ENCODE data around the gene TMEM86A.

TMEM86A gene

DNA sequence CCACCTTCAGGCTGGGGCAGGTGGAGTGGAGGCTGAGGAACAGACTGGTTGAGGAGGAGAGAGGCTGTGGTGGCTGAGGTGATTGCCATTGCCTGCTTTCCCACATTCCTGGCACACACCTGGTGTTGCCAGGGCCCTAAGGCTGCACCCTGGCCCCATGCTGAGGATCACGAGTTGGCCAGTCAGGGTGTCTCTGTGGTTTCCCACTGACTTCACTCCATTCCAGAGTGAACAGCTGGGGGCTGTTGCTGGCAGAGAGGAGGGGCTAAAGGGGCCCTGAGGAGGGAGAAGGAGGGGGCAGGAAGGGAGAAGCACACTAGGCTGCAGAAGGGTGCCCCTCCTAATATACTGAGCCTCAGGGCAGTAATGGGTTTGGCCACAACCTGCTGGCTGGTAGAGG, 1.8 kb downstream of the TMEM86A start:
- DNase-seq (ENCODE audit: low spot score) = no peak

- DNase-seq (ENCODE audit: low spot score) = no peak
These were observed 2.3 kb downstream of the TMEM86A start for GRCh38 chr11:18700872-18701271.

DNA sequence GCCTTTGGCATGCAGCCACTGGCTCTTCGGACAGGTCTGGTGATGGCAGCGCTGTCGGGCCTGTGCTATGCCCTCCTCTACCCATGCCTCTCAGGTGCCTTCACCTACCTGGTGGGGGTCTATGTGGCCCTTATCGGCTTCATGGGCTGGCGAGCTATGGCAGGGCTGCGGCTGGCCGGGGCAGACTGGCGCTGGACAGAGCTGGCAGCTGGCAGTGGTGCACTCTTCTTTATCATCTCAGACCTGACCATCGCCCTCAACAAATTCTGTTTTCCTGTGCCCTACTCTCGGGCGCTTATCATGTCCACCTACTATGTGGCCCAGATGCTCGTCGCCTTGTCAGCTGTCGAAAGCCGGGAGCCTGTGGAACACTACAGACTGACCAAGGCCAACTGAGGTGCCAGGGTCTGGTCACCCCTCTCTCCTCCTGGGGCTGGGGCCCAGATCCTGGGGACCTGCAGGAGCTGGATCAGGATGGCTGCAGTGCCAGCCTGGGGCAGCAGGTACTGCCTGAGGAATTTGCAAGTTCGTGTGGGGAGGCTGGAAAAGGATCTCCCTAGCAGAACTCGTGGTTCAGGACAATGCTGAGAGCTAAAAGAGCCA, 3.1 kb downstream of the TMEM86A start:
- DNase-seq (ENCODE audit: low spot score) = no peak

DNA sequence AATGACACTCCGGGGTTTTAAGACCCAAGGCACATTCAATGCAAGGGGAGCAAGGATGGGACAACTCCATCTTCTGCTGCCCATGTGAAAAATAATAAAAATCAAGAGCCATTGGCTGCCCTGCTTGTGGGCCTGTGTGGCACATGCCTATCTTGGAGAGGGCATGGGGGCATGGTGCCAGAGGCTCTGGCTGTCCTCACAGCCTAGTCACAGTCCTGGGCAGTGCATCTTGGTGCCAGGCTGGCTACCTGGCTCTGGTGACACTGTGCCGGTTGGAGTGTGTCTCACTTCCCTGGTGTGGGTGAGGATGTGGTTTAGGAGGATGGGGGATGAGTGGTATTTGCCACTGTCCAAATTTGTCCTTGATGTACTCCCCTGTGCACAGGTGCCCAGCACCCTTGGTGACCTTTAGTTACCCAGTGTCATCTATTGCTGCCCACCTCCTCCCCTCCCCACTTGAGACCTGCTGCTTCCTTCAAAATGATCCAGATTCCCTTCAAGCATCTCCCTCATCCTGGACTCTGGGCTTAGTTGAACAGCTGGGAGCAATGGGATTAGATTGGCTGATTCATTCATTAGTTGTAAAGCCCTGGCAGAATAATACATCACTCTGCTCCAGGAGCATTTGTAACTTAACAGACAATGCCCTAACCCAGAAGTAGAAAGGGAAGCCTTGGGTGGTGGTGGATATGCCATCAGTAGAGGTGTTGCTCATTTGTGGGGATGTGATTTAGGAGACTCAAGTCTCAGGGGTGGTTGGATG, 4.6 kb downstream of the TMEM86A start:
- DNase-seq (ENCODE audit: low spot score) = no peak

- no peak for DNase-seq (ENCODE audit: low spot score)
These were observed 5.6 kb downstream of the TMEM86A start for GRCh38 chr11:18704045-18704645.

DNA sequence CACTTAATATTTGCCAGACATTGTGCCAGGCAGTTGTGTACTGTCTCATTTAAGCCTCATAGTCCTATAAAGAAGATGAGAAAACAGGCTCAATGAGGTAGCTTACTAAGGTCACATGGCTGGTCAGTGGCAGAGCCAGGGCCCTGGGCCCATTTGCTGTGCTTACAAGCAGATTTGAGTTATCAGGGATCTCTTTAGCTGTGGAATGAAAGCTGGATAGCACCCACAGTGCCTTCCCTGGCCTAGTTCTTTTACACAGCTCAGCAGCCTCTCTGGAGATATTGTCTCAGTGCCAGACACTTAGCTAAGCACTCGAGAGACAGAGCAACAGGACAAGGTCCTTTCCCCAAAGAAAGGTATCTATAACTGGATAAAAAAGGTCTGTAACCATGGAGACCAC, 6.1 kb downstream of the TMEM86A start:
- no peak for DNase-seq (ENCODE audit: low spot score)

GRCh38 chr11:18705651-18706281, 7.2 kb downstream of the TMEM86A start:
- DNase-seq (ENCODE audit: low spot score) = no peak

DNA sequence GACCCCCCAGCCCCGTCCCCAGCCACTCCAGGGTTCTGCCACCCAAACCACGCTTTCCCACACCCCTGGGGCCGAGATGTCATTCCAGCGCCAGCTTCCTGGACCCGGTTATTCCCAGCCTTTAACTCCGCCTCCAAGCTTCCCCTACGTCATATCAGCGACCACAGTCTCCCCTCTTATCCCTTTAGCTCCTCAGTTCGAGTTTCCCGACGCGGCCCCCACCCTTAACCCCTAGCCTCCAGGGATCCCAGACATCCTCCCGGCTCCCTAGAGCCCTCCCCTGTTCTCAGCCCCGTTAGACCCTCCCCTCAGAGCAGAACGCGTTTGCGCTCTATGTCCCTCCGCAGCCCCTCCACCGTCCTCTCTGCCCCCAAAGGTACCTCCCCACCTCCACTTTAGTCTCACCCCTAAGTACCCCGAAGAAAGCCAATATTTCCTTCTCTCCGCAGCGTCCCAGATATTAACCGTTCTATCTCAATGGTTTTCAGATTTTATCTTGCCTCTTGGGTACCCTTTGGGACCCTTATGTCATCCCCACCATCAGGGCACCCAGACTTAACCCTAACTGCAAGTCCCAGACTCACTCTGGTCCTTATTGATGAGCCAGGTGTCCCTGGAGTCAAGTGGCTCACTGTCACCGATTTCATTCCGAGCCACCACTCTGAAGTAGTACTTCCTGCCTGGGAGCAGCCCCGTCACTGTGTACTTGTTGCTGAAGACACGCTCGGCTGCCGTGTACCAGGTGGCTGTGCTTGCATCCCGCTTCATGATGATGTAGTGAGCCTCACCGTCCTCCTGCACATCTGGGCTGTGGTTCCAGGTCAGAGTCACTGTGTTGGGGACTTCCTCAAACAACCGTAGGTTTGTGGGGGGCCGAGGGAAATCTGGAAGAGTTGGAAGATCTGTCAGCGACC, 8.0 kb downstream of the TMEM86A start:
- no peak for DNase-seq (ENCODE audit: low spot score)

DNA sequence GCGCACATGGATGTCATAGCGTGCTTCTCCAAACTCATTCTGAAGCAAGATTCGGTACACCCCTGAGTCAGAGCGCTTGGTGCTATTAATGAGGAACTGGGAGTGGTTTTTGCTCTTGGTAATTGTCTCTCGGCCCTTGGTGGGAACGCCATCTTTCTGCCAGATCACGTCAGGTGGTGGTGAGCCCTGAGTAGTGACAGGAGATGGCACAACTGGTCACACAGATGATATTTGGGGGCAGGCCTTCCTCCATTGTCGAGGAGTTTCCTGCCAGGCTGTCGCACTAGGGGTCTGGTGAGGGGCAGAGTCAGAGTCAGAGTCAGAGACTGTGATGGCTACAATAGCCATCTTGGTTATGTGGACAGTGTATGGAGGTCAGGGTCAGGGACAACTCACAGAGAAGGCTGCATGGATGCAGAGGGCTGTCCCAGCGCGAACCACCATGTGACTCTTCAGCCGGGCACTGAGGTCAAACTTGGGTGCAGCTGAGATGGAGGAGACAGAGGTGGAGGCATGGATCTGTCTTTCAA, 9.3 kb downstream of the TMEM86A start:
- no peak for DNase-seq (ENCODE audit: low spot score)

GRCh38 chr11:18709414-18709813, 10.8 kb downstream of the TMEM86A start:
- DNase-seq (ENCODE audit: low spot score) = no peak

- no peak for DNase-seq (ENCODE audit: low spot score)
These were observed 12.0 kb downstream of the TMEM86A start for GRCh38 chr11:18710545-18710944.

GRCh38 chr11:18713646-18714442, 15.3 kb downstream of the TMEM86A start:
- DNase-seq (ENCODE audit: low spot score) = no peak

GRCh38 chr11:18714443-18714780, 15.8 kb downstream of the TMEM86A start:
- DNase-seq (ENCODE audit: low spot score) = no peak

DNA sequence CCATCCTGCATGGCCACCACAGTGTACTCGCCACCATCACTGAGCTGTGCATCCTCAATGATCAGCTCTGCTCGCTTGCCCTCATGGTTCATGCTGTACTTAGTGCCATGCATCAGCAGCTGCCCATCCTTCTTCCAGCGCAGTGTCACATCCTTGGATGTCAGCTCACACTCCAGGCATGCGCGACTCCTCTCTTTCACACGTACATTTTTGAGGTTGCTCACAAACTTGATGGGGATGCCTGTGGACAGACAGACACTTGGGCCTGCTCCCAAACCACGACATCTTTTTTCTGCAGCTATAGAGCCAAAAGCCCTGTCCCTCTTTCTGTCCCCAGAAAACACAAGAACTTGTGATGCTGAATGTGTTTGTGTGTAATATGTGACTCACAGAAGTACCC, 16.9 kb downstream of the TMEM86A start:
- DNase-seq (ENCODE audit: low spot score) = no peak

GRCh38 chr11:18720091-18720807, 21.7 kb downstream of the TMEM86A start:
- no peak for DNase-seq (ENCODE audit: low spot score)

DNA sequence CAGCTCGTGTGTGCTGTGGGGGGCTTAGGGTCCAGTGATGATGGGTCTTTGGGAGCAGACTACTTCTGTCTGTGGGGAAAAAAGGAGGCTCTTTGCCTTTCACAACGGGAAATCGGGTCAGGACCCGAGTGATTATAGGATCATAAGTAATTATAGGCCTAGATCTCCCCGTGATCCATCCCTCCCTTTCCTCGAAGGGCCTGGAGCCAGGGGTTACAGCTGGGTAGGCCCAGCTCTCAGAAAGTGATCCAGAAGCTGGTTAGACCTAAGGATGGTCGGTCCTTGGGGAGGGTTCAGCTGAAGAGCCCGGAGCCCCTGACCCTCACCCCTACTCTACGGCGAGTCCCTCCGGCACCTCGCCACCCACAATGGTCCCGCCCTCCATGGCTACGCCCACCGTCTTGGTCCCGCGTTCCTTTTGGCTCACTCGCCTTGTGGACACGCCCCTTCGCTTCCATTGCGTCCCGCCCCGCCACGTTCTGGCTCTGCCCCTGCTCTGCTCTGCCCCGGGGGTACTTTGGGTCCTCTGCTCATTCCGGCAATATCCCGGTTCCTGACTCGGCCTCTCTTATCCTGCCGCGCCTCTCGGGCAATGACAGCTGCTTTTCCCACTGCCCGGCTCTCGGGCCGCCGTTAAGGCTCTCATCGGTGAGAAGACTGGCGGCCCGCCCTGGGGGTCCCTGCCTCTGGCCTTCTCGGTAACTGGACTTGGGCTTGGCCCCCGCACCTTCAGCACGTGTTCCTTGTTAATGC, 22.4 kb downstream of the TMEM86A start:
- peak; percentile 81 for DNase-seq (ENCODE audit: low spot score)

- DNase-seq (ENCODE audit: low spot score) = peak; percentile 63
These were observed 23.1 kb downstream of the TMEM86A start for GRCh38 chr11:18721561-18722292.

DNA sequence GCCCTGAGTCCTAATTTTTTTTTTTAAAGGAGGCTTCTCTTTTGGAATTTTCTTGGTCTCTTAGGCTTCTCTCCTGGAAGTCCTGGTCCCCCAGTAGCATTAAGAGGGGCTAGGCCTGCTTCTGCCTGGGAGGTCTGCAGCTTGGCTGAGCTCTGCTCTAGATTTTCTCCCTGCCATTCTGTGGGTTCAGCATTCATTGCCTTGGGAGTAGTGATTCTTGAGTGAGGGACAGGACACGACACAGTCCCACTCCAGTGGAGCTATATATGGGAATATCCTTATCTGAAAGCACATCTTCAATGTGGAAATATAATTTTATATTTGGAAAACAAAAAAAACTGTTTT, 23.7 kb downstream of the TMEM86A start:
- no peak for DNase-seq (ENCODE audit: low spot score)

DNA sequence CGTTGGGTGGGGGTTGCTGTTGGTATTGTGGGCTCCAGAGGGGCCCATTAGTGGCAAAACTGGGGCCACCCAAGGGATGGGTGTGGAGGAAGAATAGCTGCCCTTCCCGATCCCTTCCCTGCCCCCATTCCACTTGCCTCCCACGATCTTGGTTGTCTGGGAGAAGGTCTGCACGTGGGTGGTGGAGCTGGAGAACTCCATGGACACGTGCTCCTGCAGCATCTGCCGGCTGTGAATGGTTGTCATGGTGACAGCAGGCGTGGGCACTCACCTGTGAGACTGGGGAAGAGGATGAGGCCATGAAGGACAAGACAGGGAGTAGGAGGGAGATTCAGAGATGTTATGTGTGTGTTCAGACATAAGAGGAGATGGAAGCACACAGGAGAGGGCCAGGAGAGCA, 25.4 kb downstream of the TMEM86A start:
- DNase-seq (ENCODE audit: low spot score) = no peak
